OCI-LY3 (cell line): ENCODE data around the gene COL13A1.

Source experiments
- EZH2phosphoT487 ChIP-seq: fragments of 200-600 bp; shearing (Covaris generic); IDR thresholded peaks from 2 replicates; pipeline ENCODE4 v1.6.1; 2018; ENCODE audit warnings: antibody characterized with exemption, mixed run types, low read depth
- TF ChIP-seq, protein P1 (sequence below): fragments of 200-600, 300-600 bp; sonication (generic); IDR thresholded peaks from 2 replicates; pipeline ENCODE4 v1.5.1; 2014; ENCODE audit warnings: antibody characterized with exemption, low read length, low read depth

DNA sequence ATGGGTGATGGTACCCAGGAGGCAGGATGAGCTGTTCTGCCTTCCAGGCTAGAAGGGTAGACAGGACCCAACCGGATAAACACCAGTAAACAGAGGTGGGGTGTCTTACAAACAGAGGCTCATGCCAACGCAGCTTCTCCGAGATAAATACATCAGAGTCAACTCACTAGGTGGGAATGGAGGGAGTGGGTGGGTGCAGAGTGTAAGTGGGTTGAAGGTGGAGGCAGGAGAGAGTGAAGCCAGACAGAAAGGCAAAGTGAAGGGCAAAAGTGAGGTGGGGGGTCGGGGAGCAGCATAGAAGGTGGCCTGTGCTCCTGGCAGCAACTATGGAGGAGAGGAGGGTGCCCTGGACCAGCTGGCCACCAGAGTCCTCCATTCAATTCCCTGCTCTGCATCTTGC lies 40.4 kb upstream of the COL13A1 start:
- TF ChIP-seq, protein P1, sequence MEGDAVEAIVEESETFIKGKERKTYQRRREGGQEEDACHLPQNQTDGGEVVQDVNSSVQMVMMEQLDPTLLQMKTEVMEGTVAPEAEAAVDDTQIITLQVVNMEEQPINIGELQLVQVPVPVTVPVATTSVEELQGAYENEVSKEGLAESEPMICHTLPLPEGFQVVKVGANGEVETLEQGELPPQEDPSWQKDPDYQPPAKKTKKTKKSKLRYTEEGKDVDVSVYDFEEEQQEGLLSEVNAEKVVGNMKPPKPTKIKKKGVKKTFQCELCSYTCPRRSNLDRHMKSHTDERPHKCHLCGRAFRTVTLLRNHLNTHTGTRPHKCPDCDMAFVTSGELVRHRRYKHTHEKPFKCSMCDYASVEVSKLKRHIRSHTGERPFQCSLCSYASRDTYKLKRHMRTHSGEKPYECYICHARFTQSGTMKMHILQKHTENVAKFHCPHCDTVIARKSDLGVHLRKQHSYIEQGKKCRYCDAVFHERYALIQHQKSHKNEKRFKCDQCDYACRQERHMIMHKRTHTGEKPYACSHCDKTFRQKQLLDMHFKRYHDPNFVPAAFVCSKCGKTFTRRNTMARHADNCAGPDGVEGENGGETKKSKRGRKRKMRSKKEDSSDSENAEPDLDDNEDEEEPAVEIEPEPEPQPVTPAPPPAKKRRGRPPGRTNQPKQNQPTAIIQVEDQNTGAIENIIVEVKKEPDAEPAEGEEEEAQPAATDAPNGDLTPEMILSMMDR, result no peak
- TF ChIP-seq EZH2phosphoT487, result no peak
